GM21526 (cell line): ENCODE data around the gene CATSPERZ.

ENCODE experiments used
- ATAC-seq: cut with Tn5 transposase; IDR thresholded peaks from one replicate; pipeline ENCODE4 v1.9.1; 2021; ENCODE audit warnings: moderate library complexity; ENCODE audit not compliant: unreplicated experiment, low FRiP score

Gene CATSPERZ

DNA sequence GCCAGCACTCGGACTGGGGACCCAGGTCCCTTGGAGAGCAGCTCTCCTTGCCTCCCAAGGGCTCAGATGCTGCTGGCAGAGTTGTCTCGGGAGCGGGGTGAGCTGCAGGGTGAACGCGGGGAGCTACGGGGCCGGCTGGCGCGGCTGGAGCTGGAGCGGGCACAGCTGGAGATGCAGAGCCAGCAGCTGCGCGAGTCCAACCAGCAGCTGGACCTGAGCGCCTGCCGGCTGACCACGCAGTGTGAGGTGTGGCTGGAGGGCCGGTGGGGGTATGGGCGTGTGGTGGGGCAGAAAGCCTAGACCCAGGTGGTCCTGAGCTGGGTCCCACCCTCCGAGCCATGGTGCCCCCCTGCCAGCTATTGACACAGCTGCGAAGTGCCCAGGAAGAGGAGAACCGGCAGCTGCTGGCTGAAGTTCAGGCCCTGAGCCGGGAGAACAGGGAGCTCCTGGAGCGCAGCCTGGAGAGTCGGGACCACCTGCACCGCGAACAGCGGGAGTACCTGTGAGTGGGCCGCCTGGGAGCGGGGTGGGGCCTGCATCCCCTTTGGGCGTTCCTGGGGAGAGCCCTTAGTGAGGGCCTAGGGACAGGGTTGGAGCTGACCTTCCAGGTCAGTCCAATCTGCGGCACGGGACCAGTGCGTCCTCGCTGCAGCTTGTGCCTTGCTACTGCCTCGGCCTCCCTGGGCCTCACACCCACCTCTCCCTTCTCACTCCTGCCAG is 53.0 kb downstream of the CATSPERZ start:
- no peak for ATAC-seq

DNA sequence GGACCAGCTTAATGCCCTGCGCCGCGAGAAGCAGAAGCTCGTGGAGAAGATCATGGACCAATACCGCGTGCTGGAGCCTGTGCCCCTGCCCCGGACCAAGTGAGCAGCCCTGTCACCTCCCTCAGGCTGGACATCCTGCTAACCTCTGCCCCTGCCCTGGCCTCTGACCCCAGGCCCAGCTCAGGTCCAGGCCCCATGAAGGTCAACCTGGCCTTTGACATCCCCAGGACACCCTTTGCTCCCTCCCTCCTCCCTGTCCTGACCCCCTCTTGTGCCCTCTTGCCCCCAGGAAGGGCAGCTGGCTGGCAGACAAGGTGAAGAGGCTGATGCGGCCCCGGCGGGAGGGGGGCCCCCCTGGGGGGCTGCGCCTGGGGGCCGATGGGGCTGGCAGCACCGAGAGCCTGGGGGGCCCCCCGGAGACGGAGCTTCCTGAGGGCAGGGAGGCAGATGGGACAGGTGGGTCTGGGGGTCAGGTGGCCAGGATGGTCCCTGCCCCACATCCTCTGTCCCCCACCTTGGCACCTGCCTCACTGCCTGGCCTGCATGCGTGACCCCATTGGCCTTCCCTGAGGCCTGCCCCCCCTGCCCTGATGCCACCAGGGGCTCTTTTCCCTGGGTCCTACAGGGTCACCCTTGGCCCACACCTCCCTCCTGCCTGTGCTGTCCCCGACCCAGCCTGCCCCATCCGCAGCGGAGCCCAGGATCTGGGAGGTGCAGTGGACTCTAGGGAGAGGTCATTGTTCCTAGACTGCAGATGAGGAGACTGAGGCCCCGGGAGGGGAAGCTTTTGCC is 53.8 kb downstream of the CATSPERZ start:
- no peak for ATAC-seq
